Measurements from ENCODE around the gene LRRC45. TPM values are rescaled to one million over a fixed set of nuclear protein-coding genes. Genes with fewer than 3 reads are reported as not detected.

LRRC45 gene
- total and polyA plus RNA-seq, 2 donors (not counting 3 experiments of a cell fraction or from before 2014, with no cell fraction given) = 7.6 to 22.9 TPM

GRCh38 chr17:82000803-82001570 lies 22.1 kb upstream of the LRRC45 start:
- no peaks in the 10 kb centered on the region for H3K9me3 ChIP-seq (replicated peaks; ENCODE audit: control insufficient read depth, insufficient read depth, low read length)
- intact Hi-C loops (cut with micrococcal nuclease) = loop anchor here (5.0 kb wide), 1 partner anchor 74 kb away; the partner anchor contains the start of gene MAFG
- no peak for FAIRE-seq

More at GRCh38 chr17:82000803-82001570, 22.1 kb upstream of the LRRC45 start:
- no TSS peak for BruUV-seq (replicated peaks)
- dilution Hi-C loops (cut with MboI; ENCODE audit: extremely low pct_ligation_motif_present, low sequenced_read_pairs) = no loop called here
- H3K27ac ChIP-seq (ENCODE audit: insufficient read depth, low read depth, low read length) = no peak overlapping the region
- no peaks in the 10 kb centered on the region for H3K79me2 ChIP-seq (ENCODE audit: control insufficient read depth, insufficient read depth, low read length)
- H3K36me3 ChIP-seq (ENCODE audit: control insufficient read depth in 2 of 2, extremely low read depth in 1 of 2, insufficient read depth in 2 of 2, low read length in 2 of 2) = no peaks in the 10 kb centered on the region
- ChIA-PET CTCF (no interaction called here), POLR2A (no interaction called here)
- no peak overlapping the region for H3K4me2 ChIP-seq (ENCODE audit: insufficient read depth, low read length)
- no peak overlapping the region for H3K4me3 ChIP-seq (replicated peaks in 1 of 3; ENCODE audit: insufficient read depth in 1 of 3, low read depth in 1 of 3, low read length in 3 of 3)
- H3K27me3 ChIP-seq (ENCODE audit: control insufficient read depth in 2 of 2, insufficient read depth in 2 of 2, low read length in 2 of 2) = no peaks in the 10 kb centered on the region
- H2AFZ ChIP-seq (ENCODE audit: low read depth, low read length) = no peak overlapping the region
- H3K9me1 ChIP-seq (replicated peaks; ENCODE audit: control insufficient read depth, extremely low read depth, insufficient read depth, low read length) = no peaks in the 10 kb centered on the region
- DNase-seq (ENCODE audit: low read depth, low spot score) = no peak
- peaks cover 13% of the 10 kb centered on the region for H3K4me1 ChIP-seq (ENCODE audit: control insufficient read depth, extremely low read depth, insufficient read depth, low read length)
- TF ChIP-seq MAX (IDR thresholded peaks at IDR 0.05; ENCODE audit: insufficient read depth, insufficient read length) = no peak
- no peak for TF ChIP-seq EZH2 (IDR thresholded peaks at IDR 0.05; ENCODE audit: borderline replicate concordance, low read depth, low read length, severe bottlenecking)
- TF ChIP-seq POLR2A (IDR thresholded peaks at IDR 0.05; ENCODE audit: low read depth, low read length) = no peak
- no peak for TF ChIP-seq MYC (IDR thresholded peaks at IDR 0.05; ENCODE audit: low read depth, low read length)
- TF ChIP-seq CTCF (IDR thresholded peaks at IDR 0.05; ENCODE audit: extremely low read depth in 1 of 2, insufficient read depth in 1 of 2, low read depth in 1 of 2, low read length in 2 of 2) = no peak
- TF ChIP-seq JUN (IDR thresholded peaks at IDR 0.05; ENCODE audit: borderline replicate concordance, insufficient read depth, insufficient read length, low read depth) = no peak
- TF ChIP-seq POLR2AphosphoS5 (IDR thresholded peaks at IDR 0.05; ENCODE audit: insufficient read depth, low read depth, low read length) = no peak
- no peak for TF ChIP-seq GATA2 (IDR thresholded peaks at IDR 0.05; ENCODE audit: insufficient read depth, insufficient read length, low read depth, low read length)
- no peak overlapping the region for H3K9ac ChIP-seq (replicated peaks; ENCODE audit: extremely low read depth, insufficient read depth, low read length)
- H4K20me1 ChIP-seq (replicated peaks; ENCODE audit: control insufficient read depth, extremely low read depth, insufficient read depth, low read length) = no peaks in the 10 kb centered on the region

Measured in endothelial cell of umbilical vein (primary cell).